HG02623 (cell line): ENCODE data around the gene GCKR.

Experiments
- ATAC-seq: cut with Tn5 transposase; IDR thresholded peaks from one replicate; pipeline ENCODE4 v1.9.1; 2021; ENCODE audit warnings: moderate library complexity; ENCODE audit not compliant: unreplicated experiment

GCKR gene

GRCh38 chr2:27569398-27569797 is 72.8 kb downstream of the GCKR start:
- ATAC-seq, result no peak

- ATAC-seq, result no peak
Observed at GRCh38 chr2:27571197-27571596, 74.6 kb downstream of the GCKR start.

- ATAC-seq, result no peak
Observed at GRCh38 chr2:27571681-27572080, 75.0 kb downstream of the GCKR start.

GRCh38 chr2:27572439-27572838 is 75.8 kb downstream of the GCKR start:
- no peak for ATAC-seq

- no peak for ATAC-seq
Observed at GRCh38 chr2:27572998-27573429, 76.4 kb downstream of the GCKR start.
